HG03558 (cell line): Measurements from ENCODE around the gene OR6C75.
"Not testable (repeated sequence)": the region's sequence is repeated elsewhere in the genome, so short reads cannot be mapped to it uniquely, and the experiment has no call there.

Source experiments
- ATAC-seq: cut with Tn5 transposase; IDR thresholded peaks from one replicate; pipeline ENCODE4 v1.9.1; 2021; ENCODE audit warnings: moderate number of reproducible peaks; ENCODE audit not compliant: unreplicated experiment; ENCODE audit errors: extremely low read depth

Gene OR6C75

GRCh38 chr12:55362675-55363074 lies at the start of gene OR6C75:
OR6C75 (plus strand) TSS chr12:55362975; CDS start chr12:55365111, 2,136 bp downstream.
- no peak for ATAC-seq

DNA sequence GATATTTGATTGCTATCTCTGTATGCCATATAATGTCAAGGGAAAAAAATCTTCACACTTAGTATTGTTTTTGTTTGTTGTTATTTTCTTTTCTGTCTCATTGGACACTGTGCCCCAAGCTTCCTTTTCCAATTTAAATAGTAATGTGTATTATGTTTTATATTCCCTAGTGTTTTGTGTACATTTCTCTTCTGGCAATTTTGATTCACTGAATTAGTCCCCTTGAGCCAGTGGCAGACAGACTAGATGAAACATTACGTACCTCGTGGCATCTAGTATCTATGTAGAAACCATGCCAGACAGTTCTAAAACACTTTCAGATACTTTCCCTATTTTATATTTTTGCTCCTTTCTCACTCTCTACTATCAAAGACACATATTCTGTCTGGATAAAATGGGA lies 48.7 kb upstream of the OR6C75 start, which contains the start of gene OR6C1:
TSS of gene OR6C1 (plus strand) at position 301 of the 400 bp plus-strand sequence. CDS start 6,257 bp downstream, outside the sequence.
- no peak for ATAC-seq

DNA sequence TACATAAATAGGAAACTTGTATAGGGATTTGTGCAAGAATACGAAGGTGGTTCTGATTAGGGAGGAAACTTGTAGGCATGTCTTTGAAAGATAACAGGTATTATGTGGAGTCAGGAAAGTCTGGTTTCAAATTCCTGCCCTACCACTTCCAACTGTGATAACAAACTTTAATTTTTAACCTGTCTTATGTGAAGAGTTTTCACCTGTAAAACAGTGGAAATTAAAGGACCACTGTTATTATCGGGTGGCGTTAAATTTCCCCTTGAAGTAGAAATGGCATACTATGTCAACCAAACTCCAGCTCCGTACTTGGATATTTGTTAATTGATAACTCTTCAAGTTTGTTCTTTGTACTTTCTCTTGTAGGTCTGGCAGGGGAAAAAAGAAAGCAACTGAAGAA lies 42.6 kb upstream of the OR6C75 start:
- no peak for ATAC-seq

DNA sequence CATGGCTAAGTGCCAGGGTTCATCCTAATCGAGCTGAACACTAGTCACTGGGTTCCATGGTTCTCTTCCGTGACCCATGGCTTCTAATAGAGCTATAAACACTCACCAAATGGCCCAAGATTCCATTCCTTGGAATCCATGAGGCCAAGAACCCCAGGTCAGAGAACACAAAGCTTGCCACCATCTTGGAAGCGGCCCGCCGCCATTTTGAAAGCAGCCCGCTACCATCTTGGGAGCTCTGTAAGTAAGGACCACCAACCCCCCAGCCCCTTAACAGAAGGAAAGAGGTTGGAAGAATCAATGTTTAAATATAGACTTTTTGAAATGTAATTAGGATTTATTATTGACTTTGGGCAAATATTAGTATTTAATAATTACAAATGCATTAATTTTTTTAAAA lies 37.0 kb upstream of the OR6C75 start:
- ATAC-seq: not testable (repeated sequence)

GRCh38 chr12:55330446-55330845 lies 32.3 kb upstream of the OR6C75 start, which contains the start of gene OR6C3:
OR6C3 (plus strand) TSS chr12:55330746; CDS start chr12:55331701, 955 bp downstream.
- ATAC-seq: no peak

- no peak for ATAC-seq
Measured at GRCh38 chr12:55336002-55336401, 26.8 kb upstream of the OR6C75 start.

DNA sequence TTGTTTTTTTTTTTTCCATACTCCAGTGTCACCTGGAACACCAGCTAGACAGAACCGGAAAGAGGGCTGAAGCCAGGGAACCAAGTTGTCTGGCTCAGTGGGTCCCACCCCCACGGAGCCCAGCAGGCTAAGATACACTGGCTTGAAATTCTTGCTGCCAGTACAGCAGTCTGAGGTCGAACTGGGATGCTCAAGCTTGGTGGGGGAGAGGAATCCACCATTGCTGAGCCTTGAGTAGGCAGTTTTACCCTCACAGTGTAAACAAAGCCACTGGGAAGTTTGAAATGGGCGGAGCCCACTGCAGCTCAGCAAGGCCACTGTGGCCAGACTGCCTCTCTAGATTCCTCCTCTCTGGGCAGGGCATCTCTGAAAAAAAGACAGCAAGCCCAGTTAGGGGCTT lies 7.4 kb upstream of the OR6C75 start:
- ATAC-seq: not testable (repeated sequence)

DNA sequence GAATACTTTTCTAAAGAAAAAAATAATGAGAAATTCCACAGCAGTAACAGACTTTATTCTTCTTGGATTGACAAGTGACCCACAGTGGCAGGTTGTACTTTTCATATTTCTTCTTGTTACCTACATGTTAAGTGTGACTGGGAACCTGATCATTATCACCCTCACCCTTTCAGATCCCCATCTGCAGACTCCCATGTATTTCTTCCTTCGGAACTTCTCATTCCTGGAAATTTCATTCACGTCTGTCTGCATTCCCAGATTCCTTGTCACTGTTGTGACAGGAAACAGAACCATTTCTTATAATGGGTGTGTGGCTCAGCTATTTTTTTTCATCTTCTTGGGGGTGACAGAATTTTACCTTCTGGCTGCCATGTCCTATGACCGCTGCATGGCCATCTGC lies 2.3 kb downstream of the OR6C75 start:
- no peak for ATAC-seq

- ATAC-seq: no peak
Measured at GRCh38 chr12:55372521-55372920, 9.7 kb downstream of the OR6C75 start.

GRCh38 chr12:55385891-55386290 lies 23.1 kb downstream of the OR6C75 start:
- ATAC-seq: no peak

- no peak for ATAC-seq
Measured at GRCh38 chr12:55392032-55392795, 29.4 kb downstream of the OR6C75 start.

DNA sequence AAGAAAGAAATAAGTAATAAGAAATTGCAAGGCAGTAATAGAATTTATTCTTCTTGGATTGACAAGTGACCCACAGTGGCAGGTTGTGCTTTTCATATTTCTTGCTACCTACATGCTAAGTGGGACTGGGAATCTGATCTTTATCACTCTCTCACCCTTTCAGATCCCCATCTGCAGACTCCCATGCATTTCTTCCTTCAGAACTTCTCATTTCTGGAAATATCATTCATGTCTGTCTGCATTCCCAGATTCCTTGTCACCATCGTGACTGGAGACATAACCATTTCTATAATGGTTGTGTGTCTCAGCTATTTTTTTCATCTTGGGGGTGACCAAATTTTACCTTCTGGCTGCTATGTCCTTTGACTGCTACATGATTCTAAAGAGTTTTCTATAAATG lies 33.6 kb downstream of the OR6C75 start:
- ATAC-seq: no peak

DNA sequence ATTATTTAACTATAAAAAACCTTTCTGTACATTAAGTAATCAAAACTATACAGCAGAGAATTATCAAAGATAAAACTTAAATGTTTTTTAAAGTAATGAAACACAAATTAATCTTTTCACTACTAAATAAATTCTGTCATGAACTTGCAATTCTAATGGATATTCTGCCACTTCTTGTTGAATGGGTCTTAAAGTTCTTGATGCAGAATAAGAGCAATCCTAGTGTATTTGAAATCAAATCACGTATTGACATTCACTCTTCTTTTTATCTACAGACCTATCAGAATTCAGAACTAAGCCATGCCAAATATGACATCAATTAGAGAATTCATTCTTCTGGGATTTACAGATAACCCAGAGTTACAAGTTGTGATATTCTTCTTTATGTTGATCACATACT lies 37.5 kb downstream of the OR6C75 start, which contains the start of gene OR6C65:
TSS of gene OR6C65 (plus strand) at position 301 of the 400 bp plus-strand sequence. CDS start at position 301, 0 bp downstream.
- ATAC-seq: no peak

DNA sequence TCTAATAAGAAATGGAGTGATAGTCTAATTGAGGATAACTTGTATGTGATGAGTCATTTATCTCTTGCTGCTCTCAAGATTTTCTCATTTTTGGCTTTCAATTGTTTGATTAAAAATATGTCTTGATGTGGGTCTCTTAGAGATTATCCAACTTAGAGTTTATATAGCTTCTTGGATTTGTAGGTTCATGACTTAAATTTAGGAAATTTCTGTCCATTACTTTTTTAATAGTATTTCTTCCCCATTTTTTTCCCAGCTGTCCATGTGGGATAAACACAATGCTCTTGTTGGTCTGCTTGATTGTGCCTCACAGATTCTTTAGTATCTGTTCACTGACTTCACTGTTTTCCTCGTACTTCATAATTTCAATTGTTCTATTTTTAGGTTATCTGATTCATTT lies 45.1 kb downstream of the OR6C75 start:
- no peak for ATAC-seq

DNA sequence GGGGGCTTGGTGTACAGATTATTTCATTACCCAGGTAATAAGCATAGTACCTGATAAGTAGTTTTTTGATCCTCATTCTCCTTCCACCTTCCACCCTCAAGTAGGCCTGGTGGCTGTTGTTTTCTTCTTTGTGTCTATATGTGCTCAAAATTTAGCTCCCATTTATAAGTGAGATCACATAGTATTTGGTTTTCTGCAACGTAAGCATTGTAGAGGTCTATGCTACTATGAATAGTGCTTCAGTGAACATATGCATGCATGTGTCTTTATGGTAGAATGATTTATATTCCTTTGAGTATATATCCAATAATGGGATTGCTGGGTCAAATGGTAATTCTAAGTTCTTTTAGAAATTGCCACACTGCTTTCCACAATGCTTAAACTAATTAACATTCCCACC lies 46.4 kb downstream of the OR6C75 start:
- ATAC-seq: not testable (repeated sequence)

DNA sequence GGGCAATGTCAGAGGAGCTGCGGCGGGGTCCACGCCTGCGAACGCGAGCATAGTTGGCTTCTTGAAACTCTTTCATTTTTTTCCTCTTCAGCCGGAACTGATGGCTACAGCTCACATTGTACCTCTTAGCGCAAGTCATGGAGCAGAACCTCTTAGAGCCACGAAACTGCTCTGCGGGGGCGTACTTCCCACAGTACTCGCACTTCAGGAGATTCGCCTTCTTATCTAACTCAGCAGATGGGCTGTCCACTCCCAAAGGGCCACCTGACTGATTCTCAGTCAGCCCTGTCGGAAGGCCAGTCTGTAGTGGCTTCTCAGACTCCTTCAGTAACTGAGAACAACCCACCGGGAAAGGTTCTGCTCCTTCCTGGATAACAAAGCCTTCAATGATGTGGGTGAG lies 49.4 kb downstream of the OR6C75 start:
- not testable (repeated sequence) for ATAC-seq

DNA sequence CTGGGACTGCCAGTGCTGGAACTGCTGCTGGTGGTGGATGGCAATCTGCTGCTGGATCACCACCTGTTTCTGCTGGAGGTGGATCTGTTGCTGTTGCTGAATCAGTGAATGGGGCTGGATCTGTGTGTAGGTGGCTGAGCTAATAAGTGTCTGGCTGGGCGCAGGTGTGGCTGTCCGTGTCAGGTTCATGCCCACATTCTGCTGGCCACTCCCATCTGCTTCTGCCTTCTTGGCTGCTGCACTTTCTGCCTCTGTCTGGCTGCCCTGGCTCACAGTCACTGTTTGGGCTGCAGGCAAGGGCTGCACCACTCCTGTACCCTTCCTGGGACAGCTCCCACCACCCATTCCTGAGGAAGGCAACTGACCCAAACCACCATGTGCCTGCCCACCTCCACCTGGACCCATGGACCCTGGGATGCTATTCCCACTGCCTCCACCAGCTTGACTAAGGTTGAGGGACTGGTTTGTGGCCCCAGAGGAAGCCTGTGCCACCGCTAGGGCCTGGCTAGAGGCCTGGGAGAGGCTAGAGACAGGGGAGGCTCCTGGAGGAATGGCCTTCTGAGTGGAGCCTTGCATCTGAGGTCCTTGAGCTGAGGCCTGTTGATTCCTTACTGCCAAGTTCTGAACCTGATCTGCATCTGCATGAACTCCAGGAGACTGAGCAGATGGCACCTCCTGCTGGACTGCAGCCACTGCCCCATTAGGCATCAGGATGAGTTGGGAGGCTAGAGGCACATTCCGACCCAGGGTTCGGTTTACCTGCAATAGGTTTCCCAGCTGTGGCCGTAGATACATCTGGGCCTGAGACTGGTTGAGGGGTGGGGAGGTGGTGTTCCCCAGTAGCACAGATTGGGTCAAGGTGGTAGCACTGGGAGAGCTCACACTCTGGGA lies 51.0 kb downstream of the OR6C75 start:
- not testable (repeated sequence) for ATAC-seq

DNA sequence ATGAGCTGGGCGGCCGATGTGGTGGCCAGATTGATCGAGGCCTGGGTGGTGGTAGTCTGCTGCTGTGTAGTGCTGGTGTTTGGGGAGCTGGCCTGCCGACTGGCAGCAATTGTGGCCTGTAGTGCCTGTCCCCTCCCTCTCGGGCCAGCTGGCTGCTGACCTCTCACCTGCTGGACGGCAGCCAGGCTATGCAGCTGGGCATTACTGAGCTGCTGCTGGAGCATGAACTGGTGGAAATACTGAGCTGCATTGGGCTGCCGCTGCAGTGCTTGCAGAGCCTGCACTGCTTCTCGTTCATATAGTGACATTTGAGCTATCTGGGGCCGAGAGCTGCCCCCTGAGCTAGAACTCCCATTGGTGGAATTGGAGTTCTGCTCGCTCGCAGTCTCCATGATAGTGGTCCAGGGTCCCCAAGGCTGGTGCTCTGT lies 51.6 kb downstream of the OR6C75 start:
- ATAC-seq: not testable (repeated sequence)

DNA sequence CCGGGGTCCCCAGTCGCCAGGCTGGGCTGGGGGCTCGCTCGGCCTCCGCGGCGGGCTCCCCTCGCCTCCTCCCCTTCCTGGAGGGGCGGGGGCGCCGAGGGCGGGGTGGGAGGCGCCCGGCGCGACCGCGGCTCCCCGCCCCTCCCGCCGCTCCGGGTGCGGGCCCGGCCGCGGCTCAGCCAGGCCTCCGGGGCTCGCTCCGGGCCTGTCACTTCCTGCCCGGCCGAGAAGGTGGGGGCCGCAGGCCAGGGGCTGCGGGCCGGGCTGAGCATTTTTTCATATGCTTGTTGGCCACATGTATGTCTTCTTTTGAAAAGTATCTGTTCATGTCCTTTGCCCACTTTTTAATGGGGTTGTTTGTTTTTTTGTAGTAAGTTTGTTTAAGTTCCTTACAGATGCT lies 52.1 kb downstream of the OR6C75 start:
- not testable (repeated sequence) for ATAC-seq

- no peak for ATAC-seq
Measured at GRCh38 chr12:55416961-55417360, 54.2 kb downstream of the OR6C75 start.
